GM12874 (cell line): ENCODE results near the gene HOXB4.

Experiments used
- CTCF ChIP-seq: IDR thresholded peaks from 2 replicates; pipeline ENCODE4 v1.5.1; 2011; ENCODE audit warnings: low read depth, mild to moderate bottlenecking, control low read depth, low read length, moderate library complexity; ENCODE audit not compliant: insufficient read depth

HOXB4 gene

DNA sequence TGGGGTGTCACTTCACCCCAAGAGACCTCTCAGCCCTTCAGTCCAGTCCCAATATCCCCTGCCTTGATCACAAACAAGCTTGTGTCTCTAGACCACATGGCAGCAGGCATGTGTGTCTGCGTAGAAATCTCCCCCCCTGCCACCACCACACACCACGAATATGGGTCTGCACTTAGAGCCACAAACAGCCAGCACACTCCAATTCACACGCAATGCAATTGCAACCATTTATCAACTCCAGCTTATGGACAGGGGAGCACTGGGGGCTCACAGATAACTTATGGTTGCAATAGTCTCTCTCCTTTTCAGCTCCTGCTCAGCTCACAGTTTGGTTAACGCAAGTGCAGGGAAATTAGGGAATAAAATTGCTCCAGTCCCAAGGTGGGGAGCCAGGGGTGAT lies 45.4 kb upstream of the HOXB4 start:
- no peak for TF ChIP-seq CTCF

- TF ChIP-seq CTCF = no peak
Measured at GRCh38 chr17:48622857-48623256, 44.7 kb upstream of the HOXB4 start.

- TF ChIP-seq CTCF = no peak
Measured at GRCh38 chr17:48621410-48622392, 43.6 kb upstream of the HOXB4 start.

DNA sequence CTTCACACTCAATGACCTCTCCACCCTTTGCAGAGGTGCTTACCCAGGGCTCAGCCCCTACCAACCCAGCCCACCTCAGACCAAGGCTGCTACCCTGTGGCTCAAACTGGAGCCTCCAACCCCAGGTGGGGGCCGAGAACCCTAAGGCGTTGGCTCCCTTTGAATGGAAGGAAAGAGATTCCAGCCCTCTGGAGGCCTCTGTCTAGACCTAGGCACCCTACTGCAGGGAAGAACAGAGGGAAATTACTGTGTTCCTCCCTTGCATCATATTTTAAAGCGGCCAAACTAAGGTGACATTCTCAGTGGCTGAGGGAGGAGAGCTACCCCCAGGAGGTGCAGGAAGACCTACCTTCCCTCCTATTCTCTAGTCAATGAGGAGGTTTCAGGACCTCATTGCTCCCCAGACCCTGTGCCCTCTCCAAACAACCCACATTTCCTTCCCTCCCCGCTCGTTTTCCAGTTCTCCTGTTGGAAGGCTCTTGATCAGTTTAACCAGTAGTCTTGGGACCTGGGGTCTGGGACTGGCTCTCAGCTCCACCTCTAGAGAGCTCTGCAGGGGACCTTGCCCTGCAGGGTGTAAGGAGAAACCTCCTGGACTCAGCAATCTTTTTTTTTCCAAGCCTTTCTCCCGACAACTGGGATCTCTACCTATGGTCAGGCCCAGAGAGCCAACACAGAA lies 42.5 kb upstream of the HOXB4 start:
- no peak for TF ChIP-seq CTCF

- no peak for TF ChIP-seq CTCF
Measured at GRCh38 chr17:48619826-48620449, 41.8 kb upstream of the HOXB4 start.

GRCh38 chr17:48618256-48618896 lies 40.2 kb upstream of the HOXB4 start:
- TF ChIP-seq CTCF = peak; percentile 91
